ENCODE measurements around the gene PCDH9. TPM values are rescaled to one million over a fixed set of nuclear protein-coding genes. Genes with fewer than 3 reads are reported as not detected.

PCDH9 gene
- total and polyA plus RNA-seq, 2 experiments from 2014 or later = 0.31 to 0.52 TPM

GRCh38 chr13:66459634-66460033 lies 770.5 kb downstream of the PCDH9 start:
- DNase-seq (ENCODE audit: low spot score) (no peak), ATAC-seq (no peak)
- Histone ChIP-seq H3K4me3 (no peak overlapping the region), H2AFZ (no peak overlapping the region), H3K36me3 (ENCODE audit: insufficient read depth) (no peaks in the 10 kb centered on the region), H3K79me2 (replicated peaks; ENCODE audit: insufficient read depth) (no peaks in the 10 kb centered on the region), H3K27me3 (ENCODE audit: insufficient read depth) (no peaks in the 10 kb centered on the region), H4K20me1 (replicated peaks; ENCODE audit: insufficient read depth) (no peaks in the 10 kb centered on the region), H3K9me2 (ENCODE audit: insufficient read depth) (no peaks in the 10 kb centered on the region), H3K4me2 (no peak overlapping the region), H3K27ac (ENCODE audit: low read depth) (no peak overlapping the region), H3F3A (replicated peaks; ENCODE audit: low read depth) (no peaks in the 10 kb centered on the region), H3K4me1 (ENCODE audit: insufficient read depth) (no peaks in the 10 kb centered on the region)
- no peaks in the 10 kb centered on the region for H3K27me3 Mint-ChIP-seq (ENCODE audit: insufficient read depth, low read depth, poor library complexity)
- H3K9me3 Mint-ChIP-seq = no peaks in the 10 kb centered on the region
- no peak overlapping the region for H3K4me3 Mint-ChIP-seq
- H3K36me3 Mint-ChIP-seq (ENCODE audit: low read depth) = no peaks in the 10 kb centered on the region
- TF ChIP-seq REST (IDR thresholded peaks at IDR 0.05; ENCODE audit: unreplicated experiment) = no peak
- TF ChIP-seq STAT1 (IDR thresholded peaks at IDR 0.05; ENCODE audit: unreplicated experiment) = no peak
- TF ChIP-seq ETS1 (IDR thresholded peaks at IDR 0.05) = no peak
- no peak for TF ChIP-seq ZNF331 (CRISPR knock-in tag; IDR thresholded peaks at IDR 0.05; ENCODE audit: low read depth)
- TF ChIP-seq ZNF114 (CRISPR knock-in tag; IDR thresholded peaks at IDR 0.05) = no peak
- no peak for TF ChIP-seq POLR2AphosphoS5 (IDR thresholded peaks at IDR 0.05; ENCODE audit: low read depth)
- no peak for TF ChIP-seq CREB1 (CRISPR knock-in tag; IDR thresholded peaks at IDR 0.05; ENCODE audit: low read depth)
- TF ChIP-seq EZH2phosphoT487 (IDR thresholded peaks at IDR 0.05; ENCODE audit: unreplicated experiment) = no peak
- no peak for TF ChIP-seq ZNF462 (CRISPR knock-in tag; IDR thresholded peaks at IDR 0.05)
- TF ChIP-seq CTCF (conservative IDR thresholded peaks at IDR 0.05; ENCODE audit: low read depth in 2 of 2) = no peak
- no peak for TF ChIP-seq EZH2 (IDR thresholded peaks at IDR 0.05; ENCODE audit: low read depth, unreplicated experiment)
- TF ChIP-seq JUNB (IDR thresholded peaks at IDR 0.05; ENCODE audit: unreplicated experiment) = no peak
- TF ChIP-seq NANOG (IDR thresholded peaks at IDR 0.05; ENCODE audit: borderline replicate concordance) = no peak
- H3K27ac Mint-ChIP-seq = no peak overlapping the region
- peaks cover 4% of the 10 kb centered on the region; the same call in 1 of the 3 replicates for H3K4me1 Mint-ChIP-seq

Measured in GM23338 (cell line).